Psoas muscle (tissue), 8 donors: Measurements from ENCODE around the gene PRKN. TPM values are rescaled to one million over a fixed set of nuclear protein-coding genes. Genes with fewer than 3 reads are reported as not detected.

ENCODE experiments used
- ATAC-seq, 4 donors: fragments of 200-7000 bp; cut with Tn5 transposase; one replicate each; pipeline ENCODE4 v1.9.1; 2020; ENCODE audit warnings: moderate library complexity in 3 of 4, mild to moderate bottlenecking in 2 of 4
- DNase-seq, 2 donors: peaks; one replicate each; pipeline ENCODE4 v3.0.0-alpha.2; 2020
- H3K27ac ChIP-seq: fragments of 200-600 bp; one replicate; pipeline ENCODE4 v1.8.0; 2022
- H3K27me3 ChIP-seq, 3 donors: fragments of 200-600 bp in 1 of 3; one replicate each; pipeline versions ENCODE4 v1.6.1 to v1.8.0; 2013 to 2022; ENCODE audit warnings: low read length in 2 of 3, mild to moderate bottlenecking in 2 of 3, moderate library complexity in 1 of 3; ENCODE audit not compliant: insufficient read depth in 3 of 3
- H3K36me3 ChIP-seq, 2 donors: fragments of 200-600 bp in 1 of 2; one replicate each; pipeline versions ENCODE4 v1.6.1 to v1.8.0; 2013 to 2022; ENCODE audit warnings: low read depth in 1 of 2, mild to moderate bottlenecking in 1 of 2, moderate library complexity in 1 of 2; ENCODE audit not compliant: insufficient read depth in 1 of 2
- H3K4me1 ChIP-seq: fragments of 200-600 bp; one replicate; pipeline ENCODE4 v1.8.0; 2022
- H3K4me3 ChIP-seq: fragments of 200-600 bp; one replicate; pipeline ENCODE4 v1.8.0; 2022; ENCODE audit warnings: mild to moderate bottlenecking
- H3K9me3 ChIP-seq: fragments of 200-600 bp; one replicate; pipeline ENCODE4 v1.8.0; 2022
- CTCF ChIP-seq: fragments of 200-600 bp; IDR thresholded peaks from one replicate; pipeline ENCODE4 v1.8.0; 2022; ENCODE audit warnings: antibody characterized with exemption
- WGBS, 3 donors: extraction: QIAGEN DNeasy Blood & Tissue Kit; methylation state at CpG; one replicate each; pipeline versions ENCODE4 v1.1.6 to v1.1.7; 2013; 5-methylcytosine and 5-hydroxymethylcytosine counted together
- intact Hi-C, 2 donors: fragments of 100-400 bp; cut with DNase I; formaldehyde crosslinking; loops; one replicate each; pipeline versions ENCODE4 v1.11.0 to v1.14.2; 2022
- polyA plus RNA-seq, 3 donors: library from polyadenylated mRNA; stranded (reverse); fragments of 200-250 nt; gene quantifications; one replicate each; pipeline ENCODE4 v1.2.3, GENCODE V29; 2013
- total RNA-seq, 4 donors: library from RNA; stranded (reverse); fragmentation: NEBNext Ultra II Directional in 2 of 4; extraction: Animal tissue kit (Norgen Biotek cat#: 25700) in 2 of 4; gene quantifications; one replicate each; pipeline versions ENCODE4 v1.2.1 to v1.2.4, GENCODE V29; 2021 to 2023
- donor health status: healthy with polysubstance abuse.
- donor health status: DM: no; HTN: no; CAD: no; lungs with moderate emphysema.
- donor health status: Bipolar disorder and iron deficiency.
- donor health status: healthy.
- donor health status: DM: yes; HTN: yes; CAD: no.
- donor health status: DM: no; HTN: no; CAD: no.
- donor health status: DM: no; HTN: no; CAD: no.
- donor health status: DM: yes; HTN: yes; CAD: no.

The PRKN gene
- total and polyA plus RNA-seq, 7 donors = 1.5 to 19.5 (median 11.7) TPM

DNA sequence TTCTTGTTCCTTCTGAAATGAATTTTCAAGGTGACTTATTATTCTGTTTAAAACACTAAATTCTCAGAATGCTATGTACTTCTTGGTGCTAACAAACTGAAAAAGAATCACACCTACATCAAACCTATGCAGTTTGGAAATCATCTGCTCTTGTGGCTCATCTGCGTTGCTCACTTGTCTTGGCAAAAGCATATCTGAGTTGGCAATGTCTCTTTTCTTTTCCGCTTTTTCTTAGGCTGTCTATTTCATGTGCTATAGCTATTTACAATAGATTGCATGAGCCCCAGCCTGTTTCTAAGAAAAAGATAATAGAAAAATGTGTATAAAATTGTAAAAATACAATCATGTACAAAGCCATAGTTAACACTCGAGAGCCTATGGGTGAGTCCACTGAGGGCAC, 1104.8 kb downstream of the PRKN start:
- H3K36me3 ChIP-seq = no peaks in the 10 kb centered on the region
- no peak overlapping the region for H3K27ac ChIP-seq
- no peak for TF ChIP-seq CTCF
- no peaks in the 10 kb centered on the region for H3K9me3 ChIP-seq
- H3K4me3 ChIP-seq = no peak overlapping the region
- ATAC-seq (no peak), DNase-seq (no peak)
- H3K27me3 ChIP-seq = no peaks in the 10 kb centered on the region
- H3K4me1 ChIP-seq = no peaks in the 10 kb centered on the region
- 72 to 82% (median 72%) methylated on average over 3 of the region's 3 CpGs for WGBS, 3 donors
- intact Hi-C loops = no loop called here

- H3K4me3 ChIP-seq = peak overlapping the region; percentile 39
- intact Hi-C loops = loop anchor here in 1 of 2 donors (5.0 kb wide), 1 partner anchor 78 kb away; no protein-coding TSS in a partner anchor
- WGBS, 3 donors = 40 to 52% (median 42%) methylated on average over 8 of the region's 8 CpGs
- ATAC-seq (peak; percentile 58 to 85 (median 68)), DNase-seq (peak in 1 of 2 donors; percentile 21)
- TF ChIP-seq CTCF = peak; percentile 51
- H3K9me3 ChIP-seq = no peaks in the 10 kb centered on the region
- no peak overlapping the region for H3K27ac ChIP-seq
- H3K27me3 ChIP-seq = no peaks in the 10 kb centered on the region
- no peaks in the 10 kb centered on the region for H3K36me3 ChIP-seq
- H3K4me1 ChIP-seq = no peaks in the 10 kb centered on the region
Observed at GRCh38 chr6:161618831-161619454, 1108.6 kb downstream of the PRKN start.

- no peaks in the 10 kb centered on the region for H3K4me1 ChIP-seq
- 91 to 98% (median 94%) methylated on average over 2 of the region's 2 CpGs for WGBS, 3 donors
- H3K27me3 ChIP-seq = no peaks in the 10 kb centered on the region
- no peak overlapping the region for H3K4me3 ChIP-seq
- TF ChIP-seq CTCF = no peak
- H3K27ac ChIP-seq = no peak overlapping the region
- H3K36me3 ChIP-seq = no peaks in the 10 kb centered on the region
- no peak for DNase-seq
- no peaks in the 10 kb centered on the region for H3K9me3 ChIP-seq
- intact Hi-C loops = no loop called here
- ATAC-seq = no peak
Observed at GRCh38 chr6:161613711-161614110, 1113.9 kb downstream of the PRKN start.

DNA sequence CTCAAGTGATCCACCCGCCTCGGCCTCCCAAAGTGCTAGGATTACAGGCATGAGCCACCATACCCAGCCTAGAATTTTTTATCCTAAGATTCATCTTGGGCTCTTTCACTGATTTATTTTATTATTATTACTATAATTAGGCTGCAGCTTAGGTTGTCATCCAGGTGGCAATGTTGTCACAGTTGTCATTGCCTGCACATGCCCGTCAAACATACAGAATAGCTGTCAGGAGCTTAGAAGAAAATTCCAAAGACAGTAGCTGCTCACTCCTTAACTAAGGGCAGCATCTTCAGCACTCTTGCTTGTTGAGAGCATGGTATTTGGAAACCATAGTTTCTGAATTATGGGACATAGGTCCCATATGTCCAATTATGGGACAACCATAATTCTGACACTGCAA, 1118.8 kb downstream of the PRKN start:
- Histone ChIP-seq H3K27me3 (no peaks in the 10 kb centered on the region), H3K9me3 (no peaks in the 10 kb centered on the region), H3K4me3 (no peak overlapping the region), H3K36me3 (no peaks in the 10 kb centered on the region), H3K4me1 (no peaks in the 10 kb centered on the region), H3K27ac (no peak overlapping the region)
- no peak for TF ChIP-seq CTCF
- no peak for ATAC-seq
- WGBS, 3 donors = 74 to 96% (median 86%) methylated on average over 3 of the region's 3 CpGs
- DNase-seq = no peak
- intact Hi-C loops = no loop called here
